Stimulated activated CD4-positive, alpha-beta T cell treated with anti-CD3 and anti-CD28 coated beads, Interleukin-1b, Interleukin-23, amount 100 ng/mL, for 48 hours (primary cell): ENCODE results near the gene HLA-DQB2.

Experiments
- DNase-seq: peaks from one replicate; pipeline ENCODE4 v3.0.0-alpha.2; 2020

The HLA-DQB2 gene

DNA sequence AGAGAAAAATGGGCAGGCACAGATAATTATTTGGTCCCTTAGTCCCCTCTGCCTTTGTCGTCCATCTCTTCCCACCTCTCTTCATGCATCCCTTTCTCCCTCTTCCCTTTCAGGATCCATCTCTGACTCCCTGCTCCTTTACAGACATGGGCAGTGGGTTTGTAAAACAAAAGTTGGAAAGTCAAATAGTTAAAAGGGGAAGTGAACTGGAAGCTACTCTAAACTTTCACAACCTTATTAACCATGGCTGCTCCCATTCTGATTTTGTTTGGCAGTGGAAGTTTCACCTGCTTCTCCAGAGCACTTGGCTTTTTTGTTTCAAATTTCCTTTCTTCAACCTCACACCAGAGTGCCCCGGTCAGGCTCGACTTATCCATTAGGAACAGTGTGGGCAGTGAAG lies 21.0 kb downstream of the HLA-DQB2 start:
- DNase-seq, result no peak

DNA sequence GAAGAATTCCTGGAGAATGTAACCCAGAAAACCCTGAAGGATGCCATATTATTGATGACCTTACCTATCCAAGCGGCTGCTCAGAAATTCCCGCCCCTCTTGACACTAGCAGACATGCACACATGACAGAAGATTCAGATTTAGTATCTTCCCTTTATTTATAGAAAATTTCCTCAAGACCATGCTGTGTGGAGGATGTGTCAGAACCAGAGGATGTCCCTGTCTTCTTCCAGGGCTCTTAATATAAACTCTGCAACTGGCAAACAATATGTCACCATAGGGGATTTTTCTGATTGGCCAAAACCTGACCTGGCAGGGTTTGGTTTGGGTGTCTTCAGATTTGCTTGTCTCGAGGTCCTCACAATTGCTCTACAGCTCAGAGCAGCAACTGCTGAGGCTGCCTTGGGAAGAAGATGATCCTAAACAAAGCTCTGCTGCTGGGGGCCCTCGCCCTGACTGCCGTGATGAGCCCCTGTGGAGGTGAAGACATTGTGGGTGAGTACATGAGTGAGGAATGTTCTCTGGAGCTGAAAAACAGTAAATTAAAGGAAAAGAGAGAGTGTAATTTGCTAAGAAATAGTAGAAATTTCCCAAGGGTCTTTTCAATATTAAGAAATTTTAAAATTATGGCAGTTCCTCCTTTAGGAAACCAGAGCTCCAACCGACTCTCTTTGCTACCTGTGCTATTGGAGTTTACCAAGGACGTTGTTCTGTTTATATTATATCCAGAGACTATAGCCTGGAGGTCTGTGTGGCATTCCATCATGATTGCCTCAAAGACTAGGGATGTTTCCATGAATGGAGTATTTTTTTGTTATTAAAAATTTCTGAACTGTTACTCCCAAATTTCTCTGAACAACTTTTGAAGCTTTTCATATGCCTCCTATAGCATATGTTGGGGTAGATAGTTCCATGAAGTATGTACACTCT lies 22.0 kb downstream of the HLA-DQB2 start, which contains the start of gene HLA-DQA2:
Gene HLA-DQA2 (plus strand): TSS at position 361 of the 930 bp plus-strand sequence. CDS start 53 bp downstream, at position 414.
- DNase-seq, result no peak

DNA sequence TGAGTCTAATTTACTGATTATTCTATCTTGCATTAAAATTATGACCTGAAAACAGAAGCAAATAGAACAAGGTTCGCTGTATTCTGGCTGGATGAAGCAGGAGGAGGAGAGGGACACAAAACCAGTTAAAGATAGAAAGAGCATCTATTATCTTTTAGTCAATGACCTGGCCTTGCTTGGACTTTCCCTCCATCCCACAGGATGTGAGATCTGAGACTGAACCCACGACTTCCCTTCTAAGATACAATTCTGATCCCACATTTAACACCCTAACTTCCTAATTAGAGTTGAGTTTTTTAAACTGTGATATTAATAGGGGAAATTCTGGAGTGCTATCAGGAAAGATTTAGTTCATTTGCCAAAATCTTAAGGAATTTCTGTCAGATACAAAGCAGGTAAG lies 25.2 kb downstream of the HLA-DQB2 start:
- no peak for DNase-seq

DNA sequence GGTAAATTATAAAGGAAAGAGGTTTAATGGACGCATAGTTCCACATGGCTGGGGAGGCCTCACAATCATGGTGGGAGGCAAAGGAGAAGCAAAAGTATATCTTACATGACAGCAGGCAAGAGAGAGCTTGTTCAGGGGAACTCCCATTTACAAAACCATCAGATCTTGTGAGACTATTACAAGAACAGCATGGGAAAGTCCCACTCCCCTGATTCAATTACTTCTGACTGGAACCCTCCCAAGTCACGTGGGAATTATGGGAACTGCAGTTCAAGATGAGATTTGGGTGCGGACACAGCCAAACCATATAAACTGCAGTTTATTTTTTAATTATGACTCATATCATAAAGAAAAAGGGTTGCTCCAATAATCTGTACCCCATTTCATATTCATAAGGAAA lies 44.5 kb downstream of the HLA-DQB2 start:
- DNase-seq, result no peak

DNA sequence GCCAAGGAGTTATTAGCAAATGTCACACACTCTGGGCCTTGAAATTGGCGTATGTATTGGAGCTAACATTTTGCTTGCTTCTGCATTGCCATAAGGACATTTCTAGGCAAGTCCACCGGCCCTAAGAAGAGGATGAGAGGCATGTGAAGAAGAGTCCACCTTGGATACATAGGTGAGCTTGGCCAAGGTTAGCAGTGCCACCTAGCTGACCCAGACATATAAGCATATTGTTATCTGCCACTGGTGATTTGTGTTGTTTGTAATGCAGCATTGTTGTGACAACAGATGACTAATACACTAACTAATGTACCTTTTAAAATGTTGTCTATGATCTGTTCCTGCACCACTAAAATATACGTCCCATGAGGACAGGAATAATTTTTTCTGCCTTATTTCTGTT lies 46.9 kb downstream of the HLA-DQB2 start:
- no peak for DNase-seq

DNA sequence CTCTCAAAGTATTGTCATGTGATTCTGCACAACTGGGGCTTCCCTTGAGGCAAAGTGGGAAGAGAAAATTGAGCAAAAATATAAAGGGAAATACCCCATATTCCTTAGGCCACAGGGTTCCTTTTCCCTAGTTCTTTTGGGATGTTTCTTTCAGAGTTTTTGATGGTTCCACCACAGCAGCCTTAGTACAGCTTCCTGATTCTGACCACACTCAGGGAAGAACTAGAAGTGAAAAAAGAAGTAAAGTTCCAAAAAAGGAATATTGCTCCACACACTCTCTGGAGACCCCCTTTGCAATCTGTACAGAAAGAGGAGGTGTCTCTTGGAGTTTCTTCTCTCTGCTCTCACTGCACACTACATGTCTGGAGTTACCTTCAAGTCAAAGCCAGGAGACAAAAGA lies 50.1 kb downstream of the HLA-DQB2 start:
- DNase-seq, result no peak

DNA sequence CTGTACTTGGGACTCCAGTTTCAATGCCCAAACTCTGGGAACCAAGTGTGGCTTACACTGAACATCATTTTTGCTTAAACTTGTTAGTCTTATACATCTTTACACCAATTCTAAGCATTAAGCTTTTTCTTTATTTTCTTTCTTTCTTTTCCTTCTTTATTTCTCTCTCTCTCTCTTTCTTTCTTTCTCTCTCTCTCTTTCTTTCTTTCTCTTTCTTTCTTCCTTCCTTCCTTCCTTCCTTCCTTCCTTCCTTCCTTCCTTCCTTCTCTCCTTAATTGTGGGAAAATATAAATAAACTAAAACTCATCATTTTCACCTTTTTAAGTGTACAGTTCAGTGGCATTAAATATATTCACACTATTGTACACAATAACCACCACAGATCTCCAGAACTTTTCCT lies 53.7 kb downstream of the HLA-DQB2 start:
- DNase-seq, result no peak
